8988T (cell line): ENCODE results near the gene SSH3.
A peak's percentile ranks its signal among the peaks of the same experiment; 100 is the strongest.

Source experiments
- DNase-seq: peaks from one replicate; pipeline ENCODE4 v3.0.0; 2011

The SSH3 gene

GRCh38 chr11:67349036-67349435, 45.7 kb downstream of the SSH3 start:
- no peak for DNase-seq

GRCh38 chr11:67349457-67349856, 46.1 kb downstream of the SSH3 start:
- DNase-seq, result no peak

GRCh38 chr11:67349928-67350465, 46.7 kb downstream of the SSH3 start:
- no peak for DNase-seq

GRCh38 chr11:67351275-67352005, 48.1 kb downstream of the SSH3 start:
- DNase-seq, result peak; percentile 86

- DNase-seq, result no peak
Measured at GRCh38 chr11:67352546-67353316, 49.4 kb downstream of the SSH3 start.

GRCh38 chr11:67353317-67354074, 50.2 kb downstream of the SSH3 start, which contains the start of gene POLD4:
Gene POLD4, minus strand, starts transcription at chr11:67353546. Its CDS starts 147 bp downstream, at chr11:67353399.
- DNase-seq, result peak; percentile 96

DNA sequence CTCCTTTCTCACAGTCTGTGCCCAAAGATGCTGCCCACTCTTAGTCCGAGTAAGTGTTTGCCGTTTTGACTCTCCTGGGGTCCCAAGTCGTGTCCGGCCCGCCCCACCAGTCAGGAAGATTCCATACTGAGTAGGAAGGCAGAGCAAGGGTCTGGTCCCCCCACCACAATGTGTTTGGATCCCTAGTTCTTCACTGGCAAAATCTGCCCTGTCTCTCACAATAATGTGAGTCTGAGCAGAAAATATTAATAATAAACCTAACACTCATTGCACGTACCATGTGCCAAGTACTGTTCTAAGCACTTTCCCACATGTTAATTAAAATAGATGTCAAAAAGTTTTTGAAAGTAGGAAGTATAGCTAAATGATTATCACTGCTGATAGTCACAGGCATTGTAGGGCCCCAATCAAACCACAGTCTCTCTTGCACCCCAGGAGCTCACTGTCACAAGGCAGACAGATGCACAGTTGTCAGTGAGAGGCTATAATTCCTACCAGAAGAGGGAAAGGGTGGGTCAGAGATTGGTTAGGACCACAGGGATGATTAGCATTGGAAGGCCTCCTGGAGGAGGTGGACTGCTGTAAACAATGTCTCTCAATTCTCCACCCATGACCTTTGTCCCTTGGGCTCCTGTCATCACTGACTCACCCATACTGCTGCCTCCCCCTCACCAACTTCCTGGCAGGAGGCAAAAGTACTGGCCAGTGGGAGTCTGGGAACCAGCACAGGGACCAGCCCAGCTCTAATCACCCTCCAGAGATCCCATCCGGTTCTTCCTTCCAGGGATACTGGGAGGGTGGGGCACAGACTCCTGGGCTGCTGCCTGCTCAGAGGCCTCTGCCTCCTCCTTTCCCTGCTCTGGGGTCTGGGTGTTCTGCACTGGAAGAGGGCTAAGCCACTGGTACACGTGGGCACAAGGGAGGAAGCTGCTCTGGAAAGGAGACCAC, 51.0 kb downstream of the SSH3 start:
- DNase-seq, result no peak

DNA sequence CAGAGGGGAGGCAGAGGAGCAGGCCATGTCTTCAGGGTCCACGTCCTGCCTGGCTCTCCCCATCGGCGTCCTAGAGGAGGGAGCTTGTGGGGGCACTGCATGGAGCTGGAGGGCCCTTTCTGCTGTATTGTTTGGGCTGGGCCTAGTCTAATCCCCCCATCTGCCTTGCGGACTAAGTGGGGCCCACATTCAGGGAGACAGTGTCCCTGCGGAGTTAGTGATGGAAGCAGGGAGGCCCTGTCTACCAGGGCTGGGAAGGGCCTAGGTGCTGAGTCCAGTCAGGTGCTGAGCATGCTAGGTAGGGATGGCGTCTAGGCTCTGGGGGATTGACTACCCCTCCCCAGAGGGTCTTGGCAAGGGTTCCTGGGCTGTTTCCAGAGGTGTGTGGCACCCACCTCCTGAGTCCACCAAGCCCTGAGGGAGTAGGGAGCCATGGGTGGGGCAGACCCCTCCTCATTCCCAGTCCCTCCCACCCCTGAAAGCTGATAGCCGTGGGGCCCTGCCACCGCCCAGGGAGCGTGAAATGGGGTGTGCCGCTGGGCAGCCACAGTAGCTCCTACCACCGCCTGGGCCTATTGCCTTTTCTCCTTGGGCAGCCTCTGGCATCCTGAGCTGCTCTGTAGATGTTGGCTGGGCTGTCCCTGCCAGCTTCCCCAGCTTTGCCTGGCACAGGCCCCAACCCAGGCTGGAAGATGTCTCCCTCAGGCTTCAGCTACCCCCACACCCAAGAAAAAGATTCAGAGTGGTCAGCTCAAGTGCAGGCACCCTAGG, 51.9 kb downstream of the SSH3 start:
- no peak for DNase-seq

DNA sequence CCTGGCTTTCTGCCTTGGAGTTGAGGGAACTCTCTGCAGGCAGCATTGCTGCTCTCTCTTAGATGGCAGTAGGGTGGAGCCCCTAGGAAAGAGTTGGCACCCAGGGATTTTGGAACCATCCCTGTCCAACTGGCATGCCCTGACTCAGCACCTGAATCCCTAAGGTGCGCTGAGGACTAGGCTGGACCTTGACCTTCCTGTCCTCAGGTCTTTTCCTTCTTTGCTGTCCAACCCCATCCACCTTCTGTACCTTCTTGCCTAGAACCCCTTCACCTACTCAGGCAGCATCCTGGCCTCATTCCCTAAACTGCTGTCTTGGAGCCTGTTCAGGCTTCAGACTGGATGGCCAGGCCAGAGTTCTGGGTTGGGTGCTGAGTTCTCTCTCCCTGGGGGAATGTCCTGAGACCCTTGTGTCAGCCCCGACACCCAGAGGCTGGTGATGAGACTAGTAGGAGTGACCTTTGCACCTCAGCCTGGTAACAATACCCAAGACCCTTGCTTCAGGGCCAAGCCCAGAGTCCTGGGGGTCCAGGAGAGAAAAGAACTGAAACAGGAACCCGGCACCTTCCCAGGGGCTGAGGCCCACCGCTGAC, 52.6 kb downstream of the SSH3 start:
- DNase-seq, result no peak

DNA sequence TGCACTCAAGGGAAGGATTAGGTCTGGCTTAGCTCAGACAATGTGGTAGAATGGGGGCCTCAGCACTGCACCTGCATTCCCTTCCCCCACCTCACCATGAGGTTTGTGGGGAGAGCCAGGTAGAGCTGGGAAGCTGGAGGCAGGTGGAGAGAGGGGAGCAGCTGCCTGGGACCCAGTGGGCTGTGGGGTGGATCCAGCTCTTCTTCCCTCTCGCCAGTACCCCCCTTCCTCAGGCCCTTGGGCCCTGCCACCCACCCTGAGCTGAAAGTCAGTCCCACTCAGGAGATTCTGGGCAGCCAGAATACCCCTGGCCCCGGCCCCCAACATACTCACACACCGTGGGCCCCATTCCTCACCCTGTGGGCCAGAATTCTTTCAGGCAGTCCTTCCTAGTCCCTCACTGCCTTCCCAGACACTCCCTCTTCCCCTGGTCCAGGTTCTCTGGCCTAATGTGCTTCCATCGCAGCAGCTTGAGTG, 53.1 kb downstream of the SSH3 start:
- DNase-seq, result no peak

DNA sequence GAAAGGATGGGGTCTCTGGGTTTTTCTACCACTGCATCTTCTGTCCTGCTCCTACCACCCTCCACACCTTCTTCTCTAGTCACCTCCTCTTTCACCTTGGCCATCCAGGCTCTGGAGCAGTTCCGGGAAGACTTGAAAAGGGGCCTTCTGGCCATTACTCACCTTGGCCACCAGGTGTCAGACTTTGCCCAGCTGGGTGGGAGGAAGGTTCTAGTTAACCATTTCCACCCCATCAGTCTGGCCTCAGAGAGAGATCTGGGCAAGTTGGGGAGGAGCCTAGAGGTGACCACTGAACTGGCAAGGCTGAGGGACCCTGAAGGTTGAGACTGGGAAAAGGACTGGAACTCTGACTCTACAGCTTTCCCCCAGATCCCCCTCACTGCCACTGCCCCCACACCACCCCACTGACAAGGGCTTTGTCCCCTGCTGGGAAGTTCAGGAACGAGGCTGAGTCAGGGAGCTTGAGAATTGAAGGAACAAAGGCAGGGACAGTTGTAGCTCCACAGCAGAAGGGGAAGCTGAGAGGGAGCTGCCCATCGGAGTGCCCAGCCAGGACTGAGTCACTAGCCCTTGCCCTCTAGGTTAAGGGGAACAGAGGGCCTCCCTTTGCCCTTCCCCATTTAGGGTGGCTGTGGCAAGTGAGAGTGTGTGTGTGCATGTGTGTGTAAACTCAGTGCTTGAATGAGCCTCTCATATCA, 53.7 kb downstream of the SSH3 start:
- peak; percentile 87 for DNase-seq

GRCh38 chr11:67357831-67358670, 54.7 kb downstream of the SSH3 start:
- no peak for DNase-seq
